Measurements from ENCODE around the gene SUGCT.

DNA sequence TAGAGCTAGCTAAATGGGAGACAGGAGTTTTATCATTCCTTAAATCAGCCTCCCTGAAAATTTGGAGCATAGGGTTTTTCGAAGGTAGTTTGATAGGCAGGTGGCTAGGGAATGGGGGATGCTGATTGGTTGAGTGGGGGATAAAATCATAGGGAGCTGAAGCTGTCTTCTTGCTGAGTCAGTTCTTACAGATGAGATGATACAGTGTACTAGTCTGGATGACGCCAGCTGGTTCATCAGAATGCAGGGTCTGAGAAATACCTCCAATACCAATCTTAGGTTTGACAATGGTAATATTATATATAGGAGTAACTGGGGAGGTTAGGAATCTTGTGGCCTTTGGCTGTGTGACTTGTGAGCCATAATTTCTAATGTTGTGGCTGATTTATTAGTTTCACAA, 271.2 kb downstream of the SUGCT start:
- TF ChIP-seq POLR2A (IDR thresholded peaks at IDR 0.05; ENCODE audit: low read depth, low read length) (no peak), TAF1 (IDR thresholded peaks at IDR 0.05; ENCODE audit: low read depth, low read length) (no peak), POLR2AphosphoS5 (IDR thresholded peaks at IDR 0.05; ENCODE audit: low read depth, low read length) (no peak), PAX5 (IDR thresholded peaks at IDR 0.05; ENCODE audit: insufficient read depth, low read length, severe bottlenecking) (no peak)
